Measurements from ENCODE around the gene GPR84. TPM values are rescaled to one million over a fixed set of nuclear protein-coding genes. Genes with fewer than 3 reads are reported as not detected.
A peak's percentile ranks its signal among the peaks of the same experiment; 100 is the strongest.

Gene GPR84
- total and polyA plus RNA-seq, 2 donors (not counting 3 experiments of a cell fraction or from before 2014, with no cell fraction given) = not detected

DNA sequence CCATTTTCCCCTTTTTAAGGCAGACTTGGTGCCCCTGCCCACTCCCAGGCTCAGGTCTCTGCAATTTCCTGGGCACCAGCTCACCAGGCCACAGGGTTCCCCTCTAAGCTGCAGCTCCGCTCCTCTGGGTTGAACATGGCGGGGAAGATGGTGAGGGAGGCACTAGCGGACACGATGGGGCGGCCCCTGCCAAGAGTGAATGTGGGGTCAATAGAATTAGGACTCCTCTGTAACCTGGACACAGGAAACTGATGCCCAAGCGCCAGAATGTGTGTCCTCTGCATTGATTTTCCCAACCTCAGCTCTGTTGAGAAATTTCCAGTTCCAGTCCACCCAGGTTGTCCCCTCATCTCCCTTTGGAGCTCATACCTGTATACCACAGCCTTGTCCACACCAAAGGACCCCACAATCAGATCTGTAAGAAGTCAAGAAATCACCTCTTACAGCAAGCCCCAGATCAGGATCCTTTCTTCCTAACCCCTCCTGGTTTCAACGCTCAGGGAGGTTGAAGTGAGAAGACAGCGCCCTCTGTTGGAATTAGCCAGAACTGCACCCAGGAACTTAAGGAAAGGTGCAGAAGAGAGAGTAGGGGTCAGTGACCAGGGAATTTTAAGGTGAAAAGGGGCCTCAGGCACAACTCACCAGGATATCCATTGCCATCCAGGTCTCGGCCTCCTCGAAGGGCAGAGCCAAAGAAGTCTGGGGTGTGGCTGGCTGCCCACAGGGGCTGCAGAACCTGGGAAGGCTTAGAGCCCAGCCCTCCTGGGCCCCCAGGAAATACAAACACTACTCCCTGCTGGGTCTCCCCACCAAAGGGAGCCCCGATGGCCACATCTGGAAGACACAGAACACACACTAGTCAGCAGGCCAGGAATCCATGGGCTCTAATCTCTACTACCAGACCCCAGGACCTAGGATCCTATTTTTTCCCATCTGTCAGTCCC, 40.0 kb upstream of the GPR84 start:
- Histone ChIP-seq H2AFZ (ENCODE audit: low read depth, low read length) (no peak overlapping the region), H3K9me3 (replicated peaks; ENCODE audit: control insufficient read depth, insufficient read depth, low read length) (no peaks in the 10 kb centered on the region), H3K4me1 (ENCODE audit: control insufficient read depth, extremely low read depth, insufficient read depth, low read length) (peaks cover 9% of the 10 kb centered on the region), H4K20me1 (replicated peaks; ENCODE audit: control insufficient read depth, extremely low read depth, insufficient read depth, low read length) (no peaks in the 10 kb centered on the region), H3K27ac (ENCODE audit: insufficient read depth, low read depth, low read length) (no peak overlapping the region), H3K4me3 (replicated peaks in 1 of 3; ENCODE audit: insufficient read depth in 1 of 3, low read depth in 1 of 3, low read length in 3 of 3) (no peak overlapping the region), H3K27me3 (ENCODE audit: control insufficient read depth in 2 of 2, insufficient read depth in 2 of 2, low read length in 2 of 2) (no peaks in the 10 kb centered on the region), H3K79me2 (ENCODE audit: control insufficient read depth, insufficient read depth, low read length) (peaks cover 75% of the 10 kb centered on the region), H3K4me2 (ENCODE audit: insufficient read depth, low read length) (no peak overlapping the region), H3K9me1 (replicated peaks; ENCODE audit: control insufficient read depth, extremely low read depth, insufficient read depth, low read length) (no peaks in the 10 kb centered on the region), H3K36me3 (ENCODE audit: control insufficient read depth in 2 of 2, extremely low read depth in 1 of 2, insufficient read depth in 2 of 2, low read length in 2 of 2) (peaks cover 85 to 87% of the 10 kb centered on the region in 2 experiments), H3K9ac (replicated peaks; ENCODE audit: extremely low read depth, insufficient read depth, low read length) (no peak overlapping the region)
- POLR2A ChIA-PET = no interaction called here
- FAIRE-seq (peak; percentile 82), DNase-seq (ENCODE audit: low read depth, low spot score) (peak; percentile 68)
- intact Hi-C loops (cut with micrococcal nuclease) = loop anchor here (1.0 kb wide), 2 partner anchors 31 to 35 kb away; no protein-coding TSS in a partner anchor
- CTCF ChIA-PET = interaction anchor here (0.6 to 12.1 kb wide), 11 partner anchors 8 to 38 kb away, joined by 3 to 517 read pairs (median 3); partner anchors contain the start of gene ITGA5
- BruUV-seq (replicated peaks) = no TSS peak
- TF ChIP-seq POLR2A (IDR thresholded peaks at IDR 0.05; ENCODE audit: low read depth, low read length) = no peak
- TF ChIP-seq, protein P1, sequence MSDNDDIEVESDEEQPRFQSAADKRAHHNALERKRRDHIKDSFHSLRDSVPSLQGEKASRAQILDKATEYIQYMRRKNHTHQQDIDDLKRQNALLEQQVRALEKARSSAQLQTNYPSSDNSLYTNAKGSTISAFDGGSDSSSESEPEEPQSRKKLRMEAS (IDR thresholded peaks at IDR 0.05; ENCODE audit: insufficient read depth, insufficient read length) = no peak
- no peak for TF ChIP-seq EZH2 (IDR thresholded peaks at IDR 0.05; ENCODE audit: borderline replicate concordance, low read depth, low read length, severe bottlenecking)
- TF ChIP-seq, protein P2, sequence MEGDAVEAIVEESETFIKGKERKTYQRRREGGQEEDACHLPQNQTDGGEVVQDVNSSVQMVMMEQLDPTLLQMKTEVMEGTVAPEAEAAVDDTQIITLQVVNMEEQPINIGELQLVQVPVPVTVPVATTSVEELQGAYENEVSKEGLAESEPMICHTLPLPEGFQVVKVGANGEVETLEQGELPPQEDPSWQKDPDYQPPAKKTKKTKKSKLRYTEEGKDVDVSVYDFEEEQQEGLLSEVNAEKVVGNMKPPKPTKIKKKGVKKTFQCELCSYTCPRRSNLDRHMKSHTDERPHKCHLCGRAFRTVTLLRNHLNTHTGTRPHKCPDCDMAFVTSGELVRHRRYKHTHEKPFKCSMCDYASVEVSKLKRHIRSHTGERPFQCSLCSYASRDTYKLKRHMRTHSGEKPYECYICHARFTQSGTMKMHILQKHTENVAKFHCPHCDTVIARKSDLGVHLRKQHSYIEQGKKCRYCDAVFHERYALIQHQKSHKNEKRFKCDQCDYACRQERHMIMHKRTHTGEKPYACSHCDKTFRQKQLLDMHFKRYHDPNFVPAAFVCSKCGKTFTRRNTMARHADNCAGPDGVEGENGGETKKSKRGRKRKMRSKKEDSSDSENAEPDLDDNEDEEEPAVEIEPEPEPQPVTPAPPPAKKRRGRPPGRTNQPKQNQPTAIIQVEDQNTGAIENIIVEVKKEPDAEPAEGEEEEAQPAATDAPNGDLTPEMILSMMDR (IDR thresholded peaks at IDR 0.05; ENCODE audit: extremely low read depth in 1 of 2, insufficient read depth in 1 of 2, low read depth in 1 of 2, low read length in 2 of 2) = peak; percentile 83 to 94
- dilution Hi-C loops (cut with MboI; ENCODE audit: extremely low pct_ligation_motif_present, low sequenced_read_pairs) = no loop called here

Data from endothelial cell of umbilical vein (primary cell).